Stimulated activated naive CD8-positive, alpha-beta T cell treated with anti-CD3 and anti-CD28 coated beads, Interleukin-15, Interleukin-2, amounts not matched to agents 100 ng/mL and 50 ng/mL, for 24 hours (primary cell): Measurements from ENCODE around the gene CRYGC.
"Not testable (repeated sequence)": the region's sequence is repeated elsewhere in the genome, so short reads cannot be mapped to it uniquely, and the experiment has no call there.

Source experiments
- H3K27ac Mint-ChIP-seq: one replicate; pipeline ENCODE4 v1.8.0; 2021; ENCODE audit warnings: mild to moderate bottlenecking, mixed read lengths
- H3K27me3 Mint-ChIP-seq: one replicate; pipeline ENCODE4 v1.8.0; 2021; ENCODE audit warnings: mixed read lengths
- H3K36me3 Mint-ChIP-seq: one replicate; pipeline ENCODE4 v1.8.0; 2021; ENCODE audit warnings: low read depth, mixed read lengths
- H3K4me1 Mint-ChIP-seq: one replicate; pipeline ENCODE4 v1.8.0; 2021; ENCODE audit warnings: low read depth, mixed read lengths
- H3K4me3 Mint-ChIP-seq: one replicate; pipeline ENCODE4 v1.8.0; 2021; ENCODE audit warnings: mild to moderate bottlenecking, mixed read lengths
- H3K9me3 Mint-ChIP-seq: one replicate; pipeline ENCODE4 v1.8.0; 2021; ENCODE audit warnings: mixed read lengths

Gene CRYGC

GRCh38 chr2:208122248-208122647 is 7.4 kb downstream of the CRYGC start:
- Mint-ChIP-seq H3K27ac (no peak overlapping the region), H3K9me3 (no peaks in the 10 kb centered on the region), H3K27me3 (peaks cover 33% of the 10 kb centered on the region), H3K36me3 (no peaks in the 10 kb centered on the region), H3K4me1 (peaks cover 4% of the 10 kb centered on the region), H3K4me3 (no peak overlapping the region)

DNA sequence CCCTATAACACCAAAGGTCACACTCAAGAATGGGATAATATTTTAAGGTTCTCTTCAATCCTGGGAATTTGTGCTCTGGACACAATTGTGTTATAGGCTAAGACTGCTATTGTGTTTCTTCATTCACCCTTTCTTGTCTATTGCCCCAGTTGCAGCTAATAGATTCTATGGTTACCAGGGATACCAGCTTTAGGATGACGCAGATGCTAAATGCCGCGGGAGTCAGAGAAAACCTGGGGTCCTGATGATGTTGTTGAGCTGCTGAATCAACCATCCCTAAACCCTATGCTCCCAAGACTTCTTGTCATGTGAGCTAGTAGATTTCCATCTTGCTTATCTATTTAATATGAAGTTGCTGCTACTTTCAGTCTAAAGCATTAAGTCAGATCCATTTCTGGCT is 10.7 kb downstream of the CRYGC start:
- Mint-ChIP-seq H3K9me3 (no peaks in the 10 kb centered on the region), H3K4me1 (peaks cover 2% of the 10 kb centered on the region), H3K4me3 (no peak overlapping the region), H3K27ac (no peak overlapping the region), H3K36me3 (no peaks in the 10 kb centered on the region), H3K27me3 (peaks cover 8% of the 10 kb centered on the region)

- H3K4me3 Mint-ChIP-seq, H3K27ac Mint-ChIP-seq, H3K9me3 Mint-ChIP-seq, H3K36me3 Mint-ChIP-seq, H3K4me1 Mint-ChIP-seq, H3K27me3 Mint-ChIP-seq: not testable (repeated sequence)
Observed at GRCh38 chr2:208117390-208117789, 12.2 kb downstream of the CRYGC start.

DNA sequence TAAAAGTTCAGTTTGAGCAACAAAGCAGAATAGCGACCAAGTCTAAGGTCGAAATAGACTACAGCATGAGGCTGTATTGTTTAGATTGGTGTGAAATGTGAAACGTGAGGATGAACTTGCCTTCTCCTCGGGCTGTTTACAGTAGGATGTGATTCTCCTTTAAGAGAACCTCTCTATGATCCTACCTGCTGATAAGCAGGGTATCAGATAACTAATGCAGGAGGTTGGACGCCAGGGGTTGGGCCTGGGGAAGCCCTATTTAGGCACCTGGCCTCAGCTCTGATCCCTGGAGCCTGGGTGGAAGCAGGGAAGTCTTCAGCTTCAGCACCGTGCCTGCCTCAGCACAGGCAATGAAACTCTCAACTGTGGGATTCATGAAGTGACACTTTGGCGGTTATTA is 16.7 kb downstream of the CRYGC start:
- no peaks in the 10 kb centered on the region for H3K36me3 Mint-ChIP-seq
- no peaks in the 10 kb centered on the region for H3K4me1 Mint-ChIP-seq
- H3K4me3 Mint-ChIP-seq, result no peak overlapping the region
- H3K9me3 Mint-ChIP-seq, result no peaks in the 10 kb centered on the region
- H3K27me3 Mint-ChIP-seq, result no peaks in the 10 kb centered on the region
- no peak overlapping the region for H3K27ac Mint-ChIP-seq

DNA sequence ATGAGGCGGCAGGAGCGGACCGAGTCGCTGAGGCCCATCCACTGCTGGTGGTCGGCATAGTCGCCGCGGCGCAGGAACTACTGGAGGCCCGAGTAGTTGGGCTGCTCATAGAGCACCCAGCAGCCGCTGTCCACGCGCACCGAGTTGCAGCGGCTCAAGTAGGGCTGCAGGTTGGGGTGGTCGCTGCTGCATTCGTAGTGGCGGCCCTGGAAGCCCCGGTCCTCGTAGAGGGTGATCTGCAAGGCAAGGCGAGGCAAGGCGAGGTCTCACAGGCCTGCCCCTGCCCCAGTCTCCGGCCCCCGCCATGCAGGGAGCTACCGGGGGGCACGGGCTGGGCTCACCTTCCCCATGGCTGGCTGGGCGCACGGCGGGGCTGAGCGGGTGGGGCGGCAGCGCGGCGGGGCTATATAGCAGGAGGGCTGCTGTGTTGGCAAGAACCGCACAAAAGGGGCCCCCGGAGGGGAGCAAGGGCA is 17.3 kb downstream of the CRYGC start:
- H3K4me1 Mint-ChIP-seq, H3K27me3 Mint-ChIP-seq, H3K9me3 Mint-ChIP-seq: not testable (repeated sequence)

GRCh38 chr2:208103616-208104015 is 26.0 kb downstream of the CRYGC start:
- Mint-ChIP-seq H3K4me3 (no peak overlapping the region), H3K4me1 (peaks cover 31% of the 10 kb centered on the region), H3K27ac (no peak overlapping the region), H3K27me3 (no peaks in the 10 kb centered on the region), H3K36me3 (no peaks in the 10 kb centered on the region), H3K9me3 (peaks cover 4% of the 10 kb centered on the region)

More for the DNA sequence above, 17.3 kb downstream of the CRYGC start:
- not testable (repeated sequence) for H3K36me3 Mint-ChIP-seq, H3K4me3 Mint-ChIP-seq, H3K27ac Mint-ChIP-seq

DNA sequence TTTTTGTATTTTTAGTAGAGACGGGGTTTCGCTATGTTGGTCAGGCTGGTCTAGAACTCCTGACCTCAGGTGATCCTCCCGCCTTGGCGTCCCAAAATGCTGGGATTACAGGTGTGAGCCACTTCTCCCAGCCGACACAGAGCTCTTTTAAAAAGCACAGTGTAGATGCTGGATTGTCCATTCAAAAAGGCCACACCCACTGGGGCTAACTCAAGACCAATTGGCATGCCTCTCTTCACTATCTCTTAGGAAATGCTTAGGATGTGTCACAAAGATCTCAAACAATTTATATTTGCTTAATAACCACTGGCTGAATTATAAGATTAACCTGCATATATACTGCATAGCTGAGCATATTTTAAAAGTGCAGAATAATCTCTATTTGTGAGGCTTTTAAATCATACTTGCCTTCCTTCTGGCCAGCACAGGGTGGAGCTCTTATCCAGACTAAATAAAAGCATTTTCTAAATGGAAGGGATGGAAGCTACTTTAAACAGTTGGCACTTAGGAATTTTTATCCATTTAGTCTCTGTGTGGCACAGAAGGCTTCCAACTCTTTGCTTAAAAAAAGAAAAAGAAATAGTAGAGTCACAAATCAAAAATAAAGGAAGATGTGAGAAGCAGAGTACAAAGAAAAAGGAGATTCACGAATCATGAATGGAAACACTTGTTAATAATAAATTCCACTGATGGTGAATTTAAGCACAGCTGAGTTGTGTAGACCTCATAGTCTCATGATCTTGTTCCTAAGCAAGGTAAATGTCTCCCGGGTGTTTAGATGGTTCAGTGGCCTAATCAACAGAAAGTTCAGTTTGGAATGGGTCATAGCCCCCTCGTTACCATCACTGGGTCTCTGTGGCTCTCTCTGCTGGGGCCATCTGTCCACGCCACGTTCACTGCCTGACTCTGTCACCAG is 27.7 kb downstream of the CRYGC start:
- Mint-ChIP-seq H3K4me1 (peaks cover 31% of the 10 kb centered on the region), H3K36me3 (no peaks in the 10 kb centered on the region), H3K27me3 (no peaks in the 10 kb centered on the region), H3K9me3 (peaks cover 4% of the 10 kb centered on the region), H3K27ac (no peak overlapping the region), H3K4me3 (no peak overlapping the region)

DNA sequence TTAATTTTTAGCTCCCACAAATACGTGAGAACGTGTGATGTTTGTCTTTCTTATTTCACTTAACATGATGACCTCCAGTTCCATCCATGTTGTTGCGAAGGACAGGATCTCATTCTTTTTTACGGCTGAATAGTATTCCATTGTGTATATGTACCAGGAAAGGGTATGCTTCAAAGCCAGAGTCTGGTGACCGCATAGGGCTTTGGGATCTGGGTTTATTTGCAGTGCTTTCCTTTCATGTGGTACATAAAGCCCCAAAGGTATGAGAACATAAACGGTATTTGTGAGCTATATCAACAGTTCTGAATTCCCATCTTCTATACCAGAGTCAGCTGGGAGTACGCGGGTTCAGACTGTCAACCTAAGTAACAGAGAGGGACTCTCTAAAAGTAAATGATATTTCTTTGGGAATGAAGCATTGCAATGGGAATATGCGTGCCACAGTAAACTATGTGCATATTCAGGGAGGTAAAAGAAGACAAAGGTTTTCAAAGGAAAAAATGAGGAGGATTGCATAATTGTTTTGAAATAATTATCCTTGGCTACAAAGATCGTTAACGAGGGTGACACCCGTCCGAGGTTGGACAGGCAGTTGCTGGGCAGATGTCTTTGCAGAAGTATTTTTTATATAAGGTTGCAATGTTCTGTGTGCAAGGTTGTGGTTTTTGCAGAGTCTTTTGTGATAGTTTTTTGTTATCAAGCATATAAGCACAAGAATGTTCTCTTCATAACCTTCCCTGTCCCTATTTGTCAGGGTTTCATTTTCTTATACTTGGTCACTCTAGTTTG is 29.8 kb downstream of the CRYGC start:
- Mint-ChIP-seq H3K4me1 (peaks cover 31% of the 10 kb centered on the region), H3K9me3 (peaks cover 4% of the 10 kb centered on the region), H3K27me3 (no peaks in the 10 kb centered on the region), H3K27ac (no peak overlapping the region), H3K36me3 (no peaks in the 10 kb centered on the region), H3K4me3 (peak overlapping the region; percentile 18)

DNA sequence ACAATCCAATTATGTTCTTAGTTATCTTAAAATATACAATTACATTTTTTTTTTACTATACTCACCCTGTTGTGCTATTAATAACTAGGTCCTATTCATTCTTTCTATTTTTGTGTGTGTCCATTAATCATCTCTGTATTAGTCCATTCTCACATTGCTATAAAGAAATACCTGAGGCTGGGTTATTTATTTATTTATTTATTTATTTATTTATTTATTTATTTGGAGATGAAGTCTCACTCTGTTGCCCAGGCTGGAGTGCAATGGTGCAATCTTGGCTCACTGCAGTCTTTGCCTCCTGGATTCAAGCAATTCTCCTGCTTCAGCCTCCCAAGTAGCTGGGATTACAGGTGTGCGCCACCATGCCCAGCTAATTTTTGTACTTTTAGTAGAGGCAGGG is 30.9 kb downstream of the CRYGC start:
- H3K9me3 Mint-ChIP-seq, result not testable (repeated sequence)
- H3K4me1 Mint-ChIP-seq, result peaks cover 31% of the 10 kb centered on the region

GRCh38 chr2:208098267-208098666 is 31.4 kb downstream of the CRYGC start:
- peaks cover 31% of the 10 kb centered on the region for H3K4me1 Mint-ChIP-seq
- no peaks in the 10 kb centered on the region for H3K27me3 Mint-ChIP-seq
- H3K36me3 Mint-ChIP-seq, result no peaks in the 10 kb centered on the region
- H3K27ac Mint-ChIP-seq, result no peak overlapping the region
- peaks cover 4% of the 10 kb centered on the region for H3K9me3 Mint-ChIP-seq
- no peak overlapping the region for H3K4me3 Mint-ChIP-seq

More for the DNA sequence above, 30.9 kb downstream of the CRYGC start:
- H3K36me3 Mint-ChIP-seq, H3K27me3 Mint-ChIP-seq, H3K27ac Mint-ChIP-seq, H3K4me3 Mint-ChIP-seq: not testable (repeated sequence)

DNA sequence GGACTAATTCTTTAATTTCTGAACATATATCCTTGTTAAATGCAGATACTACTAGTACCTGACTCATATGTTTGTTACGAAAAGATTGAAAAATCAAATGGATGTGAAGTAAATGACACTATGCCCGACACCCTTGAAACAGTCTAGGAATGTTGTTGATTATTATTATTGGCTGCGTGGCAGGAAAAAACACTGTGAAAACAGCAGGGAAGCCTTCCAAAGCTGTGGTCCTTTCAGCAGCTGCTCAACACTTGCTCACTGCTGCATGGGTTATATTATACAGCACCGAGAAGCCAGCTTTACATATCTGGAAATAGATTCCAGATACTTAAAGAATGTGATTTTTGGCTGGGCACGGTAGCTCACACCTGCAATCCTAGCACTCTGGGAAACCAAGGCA is 31.8 kb downstream of the CRYGC start:
- Mint-ChIP-seq H3K9me3 (peaks cover 4% of the 10 kb centered on the region), H3K27me3 (no peaks in the 10 kb centered on the region)

DNA sequence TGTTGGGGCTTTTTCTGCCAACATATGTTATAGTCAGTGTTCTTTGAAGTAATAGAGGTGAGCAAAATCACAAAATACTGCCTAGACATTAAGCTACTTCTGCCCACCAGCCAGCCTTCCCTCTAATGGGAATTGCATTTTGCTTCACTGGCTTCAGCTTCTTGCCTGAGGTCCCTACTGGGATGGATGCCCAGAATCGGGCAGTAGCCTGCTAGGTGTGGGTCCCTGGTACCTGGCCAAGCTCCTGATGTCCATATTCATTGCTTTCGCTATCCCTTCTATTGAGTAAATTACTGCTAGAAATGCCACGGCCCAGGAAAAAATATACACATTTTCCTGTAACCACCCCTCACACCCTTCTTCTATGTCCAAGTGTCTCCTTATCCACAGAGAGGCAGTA is 32.3 kb downstream of the CRYGC start:
- Mint-ChIP-seq H3K4me3 (no peak overlapping the region), H3K36me3 (no peaks in the 10 kb centered on the region), H3K4me1 (peaks cover 28% of the 10 kb centered on the region), H3K27ac (no peak overlapping the region), H3K9me3 (peaks cover 4% of the 10 kb centered on the region), H3K27me3 (no peaks in the 10 kb centered on the region)

More for the DNA sequence above, 31.8 kb downstream of the CRYGC start:
- no peak overlapping the region for H3K4me3 Mint-ChIP-seq
- H3K27ac Mint-ChIP-seq, result no peak overlapping the region
- H3K4me1 Mint-ChIP-seq, result peaks cover 31% of the 10 kb centered on the region
- no peaks in the 10 kb centered on the region for H3K36me3 Mint-ChIP-seq

GRCh38 chr2:208096080-208096479 is 33.5 kb downstream of the CRYGC start:
- no peaks in the 10 kb centered on the region for H3K36me3 Mint-ChIP-seq
- peaks cover 16% of the 10 kb centered on the region for H3K4me1 Mint-ChIP-seq
- H3K9me3 Mint-ChIP-seq, result peaks cover 4% of the 10 kb centered on the region
- H3K27ac Mint-ChIP-seq, result no peak overlapping the region
- H3K27me3 Mint-ChIP-seq, result no peaks in the 10 kb centered on the region
- H3K4me3 Mint-ChIP-seq, result no peak overlapping the region

- no peak overlapping the region for H3K27ac Mint-ChIP-seq
- no peaks in the 10 kb centered on the region for H3K9me3 Mint-ChIP-seq
- no peak overlapping the region for H3K4me3 Mint-ChIP-seq
- no peaks in the 10 kb centered on the region for H3K4me1 Mint-ChIP-seq
- H3K36me3 Mint-ChIP-seq, result no peaks in the 10 kb centered on the region
- H3K27me3 Mint-ChIP-seq, result no peaks in the 10 kb centered on the region
Observed at GRCh38 chr2:208093128-208093527, 36.5 kb downstream of the CRYGC start.

- H3K36me3 Mint-ChIP-seq, result no peaks in the 10 kb centered on the region
- H3K27me3 Mint-ChIP-seq, result no peaks in the 10 kb centered on the region
- H3K4me3 Mint-ChIP-seq, result no peak overlapping the region
- H3K9me3 Mint-ChIP-seq, result no peaks in the 10 kb centered on the region
- no peak overlapping the region for H3K27ac Mint-ChIP-seq
- H3K4me1 Mint-ChIP-seq, result no peaks in the 10 kb centered on the region
Observed at GRCh38 chr2:208092093-208092832, 37.4 kb downstream of the CRYGC start.
